Tibial nerve (tissue), 4 donors: ENCODE results near the gene TP53I3. TPM values are rescaled to one million over a fixed set of nuclear protein-coding genes. Genes with fewer than 3 reads are reported as not detected.

Experiments used
- DNase-seq, 2 donors: peaks; one replicate each; pipeline ENCODE4 v3.0.0-alpha.2; 2019; ENCODE audit warnings: low spot score in 2 of 2
- H3K27ac ChIP-seq, 4 donors: fragments of 200-600 bp; sonication (generic) in 3 of 4; one replicate each; pipeline ENCODE4 v1.5.1; 2017 to 2019; ENCODE audit warnings: mild to moderate bottlenecking in 1 of 4
- H3K27me3 ChIP-seq, 2 donors: fragments of 200-600 bp; sonication (generic) in 1 of 2; one replicate each; pipeline versions ENCODE4 v1.5.1 to v1.6.0; 2017 to 2019
- H3K36me3 ChIP-seq, 3 donors: fragments of 200-600 bp; sonication (generic); one replicate each; pipeline ENCODE4 v1.5.1; 2018 to 2019
- H3K4me1 ChIP-seq, 4 donors: fragments of 200-600 bp; sonication (generic) in 3 of 4; one replicate each; pipeline ENCODE4 v1.5.1; 2017 to 2019
- H3K4me3 ChIP-seq, 4 donors: fragments of 200-600 bp; sonication (generic) in 3 of 4; one replicate each; pipeline ENCODE4 v1.5.1; 2017 to 2019; ENCODE audit warnings: mild to moderate bottlenecking in 1 of 4, moderate library complexity in 1 of 4
- H3K9me3 ChIP-seq, 4 donors: fragments of 200-600 bp; sonication (generic) in 3 of 4; one replicate each; pipeline ENCODE4 v1.5.1; 2017 to 2019
- EP300 ChIP-seq, 2 donors: sonication (generic); formaldehyde crosslinking; IDR thresholded peaks; one replicate each; pipeline ENCODE4 v1.6.1; 2017; ENCODE audit warnings: antibody characterized with exemption in 2 of 2, mild to moderate bottlenecking in 1 of 2
- POLR2A ChIP-seq, 2 donors: fragments of 450-650 bp; IDR thresholded peaks; one replicate each; pipeline ENCODE4 v1.6.1; 2017; ENCODE audit warnings: antibody characterized with exemption in 2 of 2, mild to moderate bottlenecking in 2 of 2, moderate library complexity in 2 of 2
- WGBS, 2 donors: methylation state at CpG; one replicate each; pipeline ENCODE4 v1.1.5; 2018; 5-methylcytosine and 5-hydroxymethylcytosine counted together
- total RNA-seq, 4 donors: library from RNA; depleted of rRNA; stranded (reverse); fragments of >200 nt; gene quantifications; one replicate each; pipeline ENCODE4 v1.1.0, GENCODE V29; 2016
- TF ChIP-seq, protein P1 (sequence below), 5 experiments: fragments of 200-600 bp in 3 of 5; fragments of 450-650 bp in 2 of 5; sonication (generic) in 3 of 5; IDR thresholded peaks; one replicate each; pipeline ENCODE4 v1.5.1; 2016 to 2019; ENCODE audit warnings: antibody characterized with exemption in 5 of 5, mild to moderate bottlenecking in 3 of 5, moderate library complexity in 2 of 5

TP53I3 gene
- total RNA-seq, 4 donors from 2014 or later: 21.0 to 134 (median 114) TPM

DNA sequence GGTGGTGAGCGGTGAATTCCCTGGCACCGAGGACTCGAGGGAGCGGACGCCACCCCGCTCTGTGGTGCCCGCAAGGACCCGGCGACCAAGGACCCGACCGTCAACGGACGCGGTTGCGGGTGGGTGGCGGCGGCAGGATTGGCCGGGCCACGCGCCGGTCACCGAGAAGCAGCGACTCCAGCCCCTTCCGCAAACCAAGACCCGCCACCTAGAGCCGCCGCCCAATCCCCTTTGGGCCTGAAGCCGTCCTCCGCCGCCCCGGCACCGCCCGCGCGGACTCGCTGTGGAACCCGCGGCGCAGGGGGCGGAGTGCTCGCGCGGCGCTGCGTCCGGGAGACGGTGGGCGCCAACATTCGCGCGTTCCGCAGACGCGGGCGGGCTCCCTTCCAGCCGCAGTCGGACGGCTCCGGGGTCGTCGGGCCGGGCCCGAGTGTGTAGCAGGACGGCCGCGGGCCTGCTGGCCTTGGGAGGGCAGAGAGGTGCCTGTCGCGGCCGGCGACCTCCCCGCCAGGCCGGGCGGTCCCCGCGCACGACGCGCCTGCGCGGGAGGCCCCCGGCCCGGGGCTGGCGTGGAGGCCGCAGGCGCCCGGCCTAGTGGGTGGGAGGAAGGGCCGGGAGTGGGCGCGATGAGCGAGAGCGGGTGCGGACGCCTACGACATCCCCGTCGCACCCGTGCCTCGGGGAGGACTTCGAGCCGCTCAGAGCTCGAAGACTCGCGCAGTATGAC, 38.7 kb upstream of the TP53I3 start, which contains the start of the genes FAM228B and PFN4:
Gene FAM228B (plus strand): TSS at position 275 of the 727 bp plus-strand sequence. CDS start 893 bp downstream, outside the sequence.
Gene PFN4 (minus strand): TSS at position 140 of the 727 bp plus-strand sequence. CDS start 799 bp downstream, outside the sequence.
- no peaks in the 10 kb centered on the region for H3K9me3 ChIP-seq
- peak within 1 kb of the TSS; percentile 80 to 97 (median 94) for H3K27ac ChIP-seq
- DNase-seq: peak; percentile 68 to 71
- peak; percentile 34 to 78 for TF ChIP-seq POLR2A (IDR thresholded peaks at IDR 0.05)
- TF ChIP-seq EP300 (IDR thresholded peaks at IDR 0.05): peak in 1 of 2 donors; percentile 64
- TF ChIP-seq, protein P1, sequence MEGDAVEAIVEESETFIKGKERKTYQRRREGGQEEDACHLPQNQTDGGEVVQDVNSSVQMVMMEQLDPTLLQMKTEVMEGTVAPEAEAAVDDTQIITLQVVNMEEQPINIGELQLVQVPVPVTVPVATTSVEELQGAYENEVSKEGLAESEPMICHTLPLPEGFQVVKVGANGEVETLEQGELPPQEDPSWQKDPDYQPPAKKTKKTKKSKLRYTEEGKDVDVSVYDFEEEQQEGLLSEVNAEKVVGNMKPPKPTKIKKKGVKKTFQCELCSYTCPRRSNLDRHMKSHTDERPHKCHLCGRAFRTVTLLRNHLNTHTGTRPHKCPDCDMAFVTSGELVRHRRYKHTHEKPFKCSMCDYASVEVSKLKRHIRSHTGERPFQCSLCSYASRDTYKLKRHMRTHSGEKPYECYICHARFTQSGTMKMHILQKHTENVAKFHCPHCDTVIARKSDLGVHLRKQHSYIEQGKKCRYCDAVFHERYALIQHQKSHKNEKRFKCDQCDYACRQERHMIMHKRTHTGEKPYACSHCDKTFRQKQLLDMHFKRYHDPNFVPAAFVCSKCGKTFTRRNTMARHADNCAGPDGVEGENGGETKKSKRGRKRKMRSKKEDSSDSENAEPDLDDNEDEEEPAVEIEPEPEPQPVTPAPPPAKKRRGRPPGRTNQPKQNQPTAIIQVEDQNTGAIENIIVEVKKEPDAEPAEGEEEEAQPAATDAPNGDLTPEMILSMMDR (IDR thresholded peaks at IDR 0.05): peak in 2 of 5 experiments; percentile 23 to 36
- no peaks in the 10 kb centered on the region for H3K36me3 ChIP-seq
- peaks cover 0 to 39% (median 11%) of the 10 kb centered on the region in 4 donors for H3K4me1 ChIP-seq
- WGBS, 2 donors: 0% methylated on average over 4 to 11 of the region's 103 CpGs
- H3K27me3 ChIP-seq: no peaks in the 10 kb centered on the region
- peak within 1 kb of the TSS; percentile 53 to 79 (median 64) for H3K4me3 ChIP-seq

DNA sequence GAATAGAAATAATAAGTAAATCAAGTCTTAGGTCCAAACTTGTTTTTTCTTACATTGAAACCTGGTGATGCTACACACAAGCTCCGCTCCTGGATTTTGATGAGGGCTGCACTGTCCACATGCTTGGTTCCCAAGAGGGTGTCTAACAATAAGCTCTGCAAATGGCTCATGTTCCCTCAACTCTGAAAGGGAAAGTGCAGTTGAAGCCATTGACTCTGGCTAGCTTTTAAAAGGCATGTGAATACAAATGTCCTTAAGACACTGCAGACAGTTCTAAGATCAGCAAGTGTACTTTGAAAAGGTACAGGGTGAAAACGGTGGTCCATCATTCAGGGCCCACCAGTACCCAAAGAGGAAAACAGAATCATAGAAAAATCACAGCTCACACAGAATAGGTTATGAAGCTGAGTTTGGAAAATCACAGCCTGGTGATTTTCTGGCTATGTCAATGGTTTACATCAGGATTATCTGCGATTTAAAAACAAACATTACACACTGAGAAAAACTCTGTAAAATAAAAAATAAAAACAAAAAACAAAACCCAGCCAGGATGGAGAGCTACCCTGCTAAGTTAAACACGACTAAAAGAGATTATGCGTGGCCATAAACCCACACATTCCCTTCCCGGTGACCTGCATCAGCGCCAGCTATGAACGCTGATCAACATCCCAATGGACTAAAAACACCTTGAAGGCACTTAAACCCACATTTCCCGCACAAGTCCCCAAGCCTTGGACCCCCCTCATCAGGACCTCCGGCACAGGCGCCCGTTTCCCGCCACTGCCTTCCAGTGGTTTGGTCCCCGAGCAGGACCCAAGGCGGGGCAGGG, 37.9 kb upstream of the TP53I3 start:
- TF ChIP-seq, protein P1 (IDR thresholded peaks at IDR 0.05): no peak
- TF ChIP-seq EP300 (IDR thresholded peaks at IDR 0.05) (no peak), POLR2A (IDR thresholded peaks at IDR 0.05) (no peak)
- no peak for DNase-seq
- Histone ChIP-seq H3K9me3 (no peaks in the 10 kb centered on the region), H3K4me3 (peak overlapping the region; percentile 53 to 79 (median 64)), H3K27ac (peak overlapping the region; percentile 80 to 97 (median 94)), H3K36me3 (peaks cover 0 to 2% (median 0%) of the 10 kb centered on the region in 3 donors), H3K4me1 (peaks cover 0 to 39% (median 11%) of the 10 kb centered on the region in 4 donors), H3K27me3 (no peaks in the 10 kb centered on the region)
- WGBS, 2 donors: 7 to 8% methylated on average over 13 to 14 of the region's 15 CpGs

DNA sequence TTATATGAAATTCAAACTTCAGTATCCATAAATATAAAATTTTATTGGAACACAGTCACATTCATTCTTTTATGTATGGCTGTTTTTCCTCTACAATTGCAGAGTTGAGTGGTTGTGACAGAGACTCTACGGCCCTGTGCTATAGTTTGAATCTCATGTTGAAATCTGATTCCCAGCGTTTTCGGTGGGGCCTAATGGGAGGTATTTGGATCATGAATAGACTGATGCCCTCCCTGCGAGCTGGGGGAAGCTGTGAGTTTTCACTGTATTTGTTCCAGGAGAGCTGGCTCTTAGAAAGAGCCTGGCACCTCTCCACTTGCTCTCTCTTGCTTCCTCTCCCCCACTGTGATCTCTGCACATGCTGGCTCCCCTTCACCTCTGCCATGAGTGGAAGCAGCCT, 36.8 kb upstream of the TP53I3 start:
- Histone ChIP-seq H3K9me3 (no peaks in the 10 kb centered on the region), H3K27ac (peak overlapping the region in 2 of 4 donors; percentile 37 to 93), H3K36me3 (peaks cover 0 to 7% (median 0%) of the 10 kb centered on the region in 3 donors), H3K4me3 (no peak overlapping the region), H3K4me1 (peaks cover 0 to 39% (median 11%) of the 10 kb centered on the region in 4 donors), H3K27me3 (no peaks in the 10 kb centered on the region)
- TF ChIP-seq EP300 (IDR thresholded peaks at IDR 0.05) (no peak), POLR2A (IDR thresholded peaks at IDR 0.05) (no peak)
- TF ChIP-seq, protein P1 (IDR thresholded peaks at IDR 0.05): no peak
- WGBS, 2 donors: 41 to 47% methylated on average over 4 of the region's 4 CpGs
- no peak for DNase-seq

DNA sequence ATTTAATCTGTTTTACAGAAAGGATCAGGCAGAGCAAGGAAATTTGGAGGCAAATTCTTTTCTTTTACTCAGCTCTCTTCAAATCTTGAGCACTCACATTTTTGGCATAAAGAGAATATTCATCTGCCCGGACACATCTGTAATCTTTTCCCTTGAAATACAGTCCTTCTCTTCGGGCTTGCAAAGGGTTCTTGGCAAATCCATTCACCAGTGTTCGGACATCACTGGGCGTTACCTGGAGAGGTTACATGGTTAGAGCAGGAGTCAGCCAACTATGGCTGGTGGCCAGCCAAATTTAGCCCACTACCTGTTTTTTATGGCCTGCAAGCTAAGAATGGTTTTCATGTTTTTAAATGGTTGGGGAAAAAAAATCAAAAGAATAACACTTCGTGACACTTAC, 36.4 kb upstream of the TP53I3 start:
- H3K9me3 ChIP-seq: no peaks in the 10 kb centered on the region
- no peaks in the 10 kb centered on the region for H3K27me3 ChIP-seq
- H3K27ac ChIP-seq: peak overlapping the region in 2 of 4 donors; percentile 37 to 93
- peaks cover 0 to 38% (median 11%) of the 10 kb centered on the region in 4 donors for H3K4me1 ChIP-seq
- DNase-seq: no peak
- H3K36me3 ChIP-seq: peaks cover 0 to 11% (median 0%) of the 10 kb centered on the region in 3 donors
- TF ChIP-seq POLR2A (IDR thresholded peaks at IDR 0.05): no peak
- TF ChIP-seq, protein P1 (IDR thresholded peaks at IDR 0.05): no peak
- no peak for TF ChIP-seq EP300 (IDR thresholded peaks at IDR 0.05)
- H3K4me3 ChIP-seq: no peak overlapping the region
- 67 to 71% methylated on average over 5 of the region's 5 CpGs for WGBS, 2 donors
